Brain microvascular endothelial cell (primary cell): ENCODE measurements around the gene NFATC3.

Experiments
- DNase-seq: peaks from one replicate; pipeline ENCODE4 v3.0.0-alpha.2; 2020
- H3K27ac ChIP-seq: fragments of 250-450 bp; sonication (Bioruptor Pico); 2 replicates; pipeline ENCODE4 v1.5.1; 2020; ENCODE audit warnings: mild to moderate bottlenecking, moderate library complexity
- H3K27me3 ChIP-seq: fragments of 250-450 bp; sonication (Bioruptor Pico); replicated peaks from 2 replicates; pipeline ENCODE4 v1.5.1; 2020; ENCODE audit warnings: mild to moderate bottlenecking
- H3K36me3 ChIP-seq: fragments of 250-450 bp; sonication (Bioruptor Pico); replicated peaks from 2 replicates; pipeline ENCODE4 v1.5.1; 2020; ENCODE audit warnings: mild to moderate bottlenecking
- H3K4me3 ChIP-seq: 2 replicates; pipeline ENCODE4 v1.5.1; 2011; ENCODE audit warnings: low read depth, mild to moderate bottlenecking, control low read depth, low read length, moderate library complexity
- CTCF ChIP-seq: IDR thresholded peaks from 2 replicates; pipeline ENCODE4 v1.5.1; 2011; ENCODE audit warnings: low read depth, mild to moderate bottlenecking, moderate library complexity, low read length, control low read depth, inconsistent platforms; ENCODE audit errors: missing control alignments
- in situ Hi-C: cut with HindIII; loops from 2 replicates; pipeline ENCODE4 v1.10.0; 2017; ENCODE audit warnings: low sequenced_read_pairs, low pct_ligation_motif_present

Gene NFATC3

GRCh38 chr16:68079376-68079625 lies 5.9 kb upstream of the NFATC3 start:
- no peak for TF ChIP-seq CTCF
- in situ Hi-C loops: no loop called here
- H3K27ac ChIP-seq: no peak overlapping the region
- DNase-seq: no peak
- peaks cover 31% of the 10 kb centered on the region for H3K36me3 ChIP-seq
- no peaks in the 10 kb centered on the region for H3K27me3 ChIP-seq
- no peak overlapping the region for H3K4me3 ChIP-seq

GRCh38 chr16:68079626-68080344 lies 5.4 kb upstream of the NFATC3 start:
- TF ChIP-seq CTCF: no peak
- H3K4me3 ChIP-seq: no peak overlapping the region

GRCh38 chr16:68081861-68082628 lies 3.1 kb upstream of the NFATC3 start:
- peaks cover 14% of the 10 kb centered on the region for H3K36me3 ChIP-seq
- no peak for DNase-seq
- no peak overlapping the region for H3K4me3 ChIP-seq
- no peak overlapping the region for H3K27ac ChIP-seq
- TF ChIP-seq CTCF: no peak
- in situ Hi-C loops: no loop called here
- H3K27me3 ChIP-seq: no peaks in the 10 kb centered on the region

More at GRCh38 chr16:68079626-68080344, 5.4 kb upstream of the NFATC3 start:
- H3K36me3 ChIP-seq: peaks cover 26% of the 10 kb centered on the region
- DNase-seq: no peak
- no peak overlapping the region for H3K27ac ChIP-seq
- H3K27me3 ChIP-seq: no peaks in the 10 kb centered on the region
- in situ Hi-C loops: no loop called here

GRCh38 chr16:68082629-68083238 lies 2.4 kb upstream of the NFATC3 start:
- TF ChIP-seq CTCF: no peak
- H3K36me3 ChIP-seq: peaks cover 10% of the 10 kb centered on the region
- no peak overlapping the region for H3K27ac ChIP-seq
- in situ Hi-C loops: no loop called here
- H3K27me3 ChIP-seq: no peaks in the 10 kb centered on the region
- no peak overlapping the region for H3K4me3 ChIP-seq
- no peak for DNase-seq

- TF ChIP-seq CTCF: no peak
- DNase-seq: no peak
- H3K36me3 ChIP-seq: peaks cover 4% of the 10 kb centered on the region
- no peak overlapping the region for H3K4me3 ChIP-seq
- no peaks in the 10 kb centered on the region for H3K27me3 ChIP-seq
- no peak overlapping the region for H3K27ac ChIP-seq
- in situ Hi-C loops: no loop called here
Observed at GRCh38 chr16:68083239-68083781, 1.9 kb upstream of the NFATC3 start.
